Mucosa of gallbladder (tissue), 1 donor: Measurements from ENCODE around the gene PDLIM7. TPM values are rescaled to one million over a fixed set of nuclear protein-coding genes. Genes with fewer than 3 reads are reported as not detected.

ENCODE experiments used
- DNase-seq: peaks from one replicate; pipeline ENCODE4 v3.0.0-alpha.2; 2020; ENCODE audit warnings: low spot score
- total RNA-seq: library from RNA; stranded (reverse); gene quantifications from one replicate; pipeline ENCODE4 v1.2.1, GENCODE V29; 2021
- donor health status: DM: no; HTN: no; CAD: no.

Gene PDLIM7
- total RNA-seq, 1 donor from 2014 or later: 227 TPM

GRCh38 chr5:177524941-177525655, 27.7 kb upstream of the PDLIM7 start:
- DNase-seq: no peak

GRCh38 chr5:177524539-177524900, 27.1 kb upstream of the PDLIM7 start:
- no peak for DNase-seq

DNA sequence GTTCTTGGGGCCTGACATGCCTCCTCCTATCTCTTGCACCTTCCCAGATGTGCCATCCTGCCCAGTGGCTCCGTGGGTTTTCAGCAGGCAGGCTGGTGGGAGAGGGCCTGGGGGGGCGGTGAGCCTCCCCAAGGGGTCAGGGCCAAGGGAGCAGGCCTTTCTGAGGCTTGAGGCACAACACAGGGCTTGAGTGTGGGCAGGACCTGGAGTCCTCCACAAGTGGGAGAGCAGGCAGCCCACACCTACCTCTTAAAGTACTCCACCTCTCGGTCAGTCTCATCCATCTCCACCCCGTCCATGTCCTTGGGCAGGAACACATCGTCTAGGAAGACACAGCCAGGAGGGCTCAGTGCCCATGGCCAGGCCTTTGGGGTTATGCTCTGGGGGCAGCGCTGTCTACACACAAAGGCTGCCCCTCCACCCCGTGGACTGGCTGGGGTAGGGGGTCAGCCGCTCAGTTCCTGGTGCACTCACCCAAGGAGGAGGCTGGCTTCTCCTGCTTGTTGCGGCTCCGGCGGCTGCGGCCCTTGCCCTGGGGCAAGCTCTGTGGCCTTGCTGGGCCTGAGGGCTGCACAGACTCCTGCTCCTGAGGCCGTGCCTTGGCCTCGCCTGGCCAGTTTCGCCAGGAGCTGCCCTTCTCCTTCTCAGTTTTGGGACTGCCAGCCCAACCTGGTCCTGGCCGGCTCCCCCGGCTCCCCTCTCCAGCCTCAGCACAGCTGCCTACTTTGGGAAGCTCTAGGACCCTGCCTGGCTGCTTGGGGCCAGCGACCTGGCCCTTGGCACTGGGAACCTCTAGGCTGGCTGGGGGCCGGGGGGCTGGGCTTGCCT, 26.5 kb upstream of the PDLIM7 start:
- DNase-seq: no peak

DNA sequence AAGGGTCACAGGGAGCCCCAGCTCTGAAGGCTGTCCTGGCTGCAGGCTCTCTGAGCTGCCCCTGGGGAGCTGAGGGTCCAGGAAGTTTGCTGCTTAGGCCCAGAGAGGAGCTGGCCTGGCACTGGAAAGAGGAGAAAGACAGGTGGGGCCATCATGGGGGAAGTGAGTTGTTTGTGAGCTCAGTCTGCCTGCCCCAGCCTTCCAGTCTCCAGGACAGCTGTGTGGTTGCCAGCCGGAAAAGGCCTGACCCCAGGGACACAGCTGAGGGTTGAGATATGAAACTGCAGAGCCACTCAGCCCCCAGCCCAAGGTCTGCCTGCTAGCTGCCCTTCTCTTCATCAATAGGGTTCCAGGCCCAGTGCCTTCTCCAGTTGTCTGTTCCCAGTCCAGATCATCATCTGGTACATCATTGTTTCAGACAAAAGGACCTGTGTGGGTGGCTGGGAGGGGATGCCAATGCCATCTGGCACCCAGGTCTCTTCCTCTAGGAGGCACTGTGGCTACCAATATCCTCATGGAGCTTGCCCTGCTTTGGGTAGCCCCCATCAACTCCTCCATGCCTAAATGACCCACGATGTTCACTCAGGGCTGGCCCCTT, 23.6 kb upstream of the PDLIM7 start:
- DNase-seq: no peak

DNA sequence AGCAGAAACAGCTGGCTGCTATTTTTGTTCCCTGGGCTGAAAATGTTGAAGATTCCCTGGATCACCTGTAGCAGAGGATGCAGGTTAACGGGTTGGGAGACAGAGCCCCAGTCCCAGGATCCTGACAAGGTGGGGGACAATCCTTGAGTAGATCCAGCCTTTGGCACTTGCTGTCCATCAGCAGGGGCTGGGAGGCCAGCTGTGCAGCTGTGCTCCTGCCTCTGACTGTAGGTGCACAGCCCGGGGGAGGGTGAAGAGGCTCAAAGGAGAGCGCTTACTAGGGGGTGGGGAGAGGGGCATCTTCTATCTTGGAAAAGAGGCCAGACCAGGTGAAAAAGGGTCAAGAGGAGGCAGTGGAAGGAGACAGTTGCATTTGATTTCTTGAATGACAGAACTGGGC, 22.9 kb upstream of the PDLIM7 start:
- DNase-seq: no peak

DNA sequence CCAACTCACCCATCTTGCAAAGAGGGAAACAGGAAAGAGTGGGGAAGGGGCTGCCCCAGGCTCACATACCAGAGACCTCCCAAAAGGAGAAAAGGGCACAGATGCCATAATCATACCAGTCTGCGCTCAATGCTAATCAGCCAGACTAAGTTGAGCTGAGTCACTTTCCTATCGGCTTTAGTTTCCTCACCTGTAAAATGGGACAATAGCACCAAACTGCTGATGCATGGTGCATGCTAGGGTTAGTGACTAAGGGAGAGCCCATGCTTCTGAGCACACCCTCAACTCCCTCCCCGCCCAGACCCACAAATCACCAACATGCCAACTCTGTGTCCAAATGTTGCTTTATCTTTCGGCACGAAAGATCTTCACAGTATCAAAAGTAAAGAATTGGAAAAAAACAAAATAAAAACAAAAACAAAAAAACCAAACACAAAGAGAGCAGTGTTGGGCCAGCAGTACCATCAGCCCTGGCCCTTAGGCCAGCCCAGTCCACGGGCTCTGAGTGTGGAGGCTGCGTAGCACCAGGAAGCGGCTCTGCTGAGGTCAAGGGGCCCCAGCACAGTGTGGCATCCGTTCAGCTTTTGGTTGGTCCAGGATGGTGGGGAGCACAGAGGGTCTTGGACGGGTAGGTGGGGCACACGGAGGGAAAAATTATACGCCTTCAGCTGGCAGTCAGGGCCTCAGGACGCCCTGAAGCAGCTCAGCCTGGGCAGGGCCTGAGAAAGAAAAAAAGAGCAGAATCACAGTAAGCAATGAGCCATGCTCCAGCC, 22.2 kb upstream of the PDLIM7 start:
- no peak for DNase-seq

DNA sequence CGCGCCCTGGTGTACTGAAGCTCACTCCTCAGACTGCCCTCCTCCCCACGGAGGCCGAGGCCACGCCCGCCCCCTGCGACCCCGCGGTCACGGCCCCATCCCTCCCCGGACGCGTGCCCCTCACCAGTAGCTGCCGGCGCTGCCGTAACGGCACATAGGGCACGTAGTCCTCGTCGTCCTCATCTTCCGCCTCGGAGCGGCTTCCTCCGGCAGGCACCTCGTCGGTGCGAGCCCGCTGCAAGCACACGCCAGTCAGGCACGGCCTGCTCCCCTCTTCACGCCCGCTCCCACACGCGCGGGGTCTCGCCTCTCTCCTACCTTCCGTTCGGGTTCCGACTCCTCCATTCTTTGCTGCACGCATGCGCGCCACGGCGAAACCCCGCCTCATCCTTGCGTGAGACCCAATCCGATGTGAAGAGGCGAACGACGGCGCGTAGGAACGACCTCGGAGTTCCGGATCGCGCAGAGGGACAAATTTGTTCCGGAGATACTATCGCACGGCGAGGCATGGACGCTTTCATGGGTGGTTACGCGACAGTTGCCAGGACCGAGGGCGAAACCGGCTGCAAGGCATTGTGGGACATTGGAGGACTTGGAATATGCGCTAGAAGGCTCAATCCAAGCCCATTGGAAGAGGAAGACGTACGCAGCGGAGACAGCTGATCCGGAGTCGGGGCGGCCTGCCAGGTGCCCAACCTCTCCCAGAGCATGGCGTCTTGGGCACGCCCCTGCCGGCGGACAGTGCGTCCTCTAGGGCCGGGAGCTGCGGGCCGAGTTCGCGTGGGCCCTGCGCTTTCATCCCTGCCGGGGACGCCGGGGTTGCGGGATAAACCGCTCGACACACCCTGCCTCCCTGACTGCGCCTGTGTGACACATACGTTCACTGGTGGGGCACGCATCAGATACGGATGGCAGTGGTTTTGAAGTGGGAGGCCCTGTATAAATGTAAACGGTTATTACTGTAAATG, 19.5 kb upstream of the PDLIM7 start, which contains the start of gene DDX41:
Gene DDX41 (minus strand): TSS at position 361 of the 968 bp plus-strand sequence. CDS start 16 bp downstream, at position 345.
- peak; percentile 98 for DNase-seq

GRCh38 chr5:177515580-177515979, 18.2 kb upstream of the PDLIM7 start:
- DNase-seq: no peak

DNA sequence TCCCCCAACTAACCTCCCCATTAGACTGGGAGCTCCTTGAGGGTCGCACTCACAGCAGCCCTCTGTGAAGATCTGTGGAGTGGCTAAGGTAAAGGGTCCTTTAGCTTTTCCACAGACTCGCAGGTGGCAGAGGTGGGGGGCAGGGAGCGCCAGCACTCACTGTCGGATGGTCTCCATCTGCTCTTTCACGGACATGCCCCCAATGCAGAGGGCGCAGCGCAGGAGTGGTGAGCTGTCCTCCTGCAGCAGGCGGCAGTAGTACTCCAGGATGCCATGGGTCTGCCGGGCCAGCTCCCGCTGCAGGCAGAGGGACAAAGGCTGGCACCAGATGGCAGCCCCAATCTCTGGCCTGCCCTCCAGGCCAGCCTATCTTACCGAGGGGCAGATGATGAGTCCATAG, 17.1 kb upstream of the PDLIM7 start:
- no peak for DNase-seq

GRCh38 chr5:177513500-177513899, 16.1 kb upstream of the PDLIM7 start:
- no peak for DNase-seq

DNA sequence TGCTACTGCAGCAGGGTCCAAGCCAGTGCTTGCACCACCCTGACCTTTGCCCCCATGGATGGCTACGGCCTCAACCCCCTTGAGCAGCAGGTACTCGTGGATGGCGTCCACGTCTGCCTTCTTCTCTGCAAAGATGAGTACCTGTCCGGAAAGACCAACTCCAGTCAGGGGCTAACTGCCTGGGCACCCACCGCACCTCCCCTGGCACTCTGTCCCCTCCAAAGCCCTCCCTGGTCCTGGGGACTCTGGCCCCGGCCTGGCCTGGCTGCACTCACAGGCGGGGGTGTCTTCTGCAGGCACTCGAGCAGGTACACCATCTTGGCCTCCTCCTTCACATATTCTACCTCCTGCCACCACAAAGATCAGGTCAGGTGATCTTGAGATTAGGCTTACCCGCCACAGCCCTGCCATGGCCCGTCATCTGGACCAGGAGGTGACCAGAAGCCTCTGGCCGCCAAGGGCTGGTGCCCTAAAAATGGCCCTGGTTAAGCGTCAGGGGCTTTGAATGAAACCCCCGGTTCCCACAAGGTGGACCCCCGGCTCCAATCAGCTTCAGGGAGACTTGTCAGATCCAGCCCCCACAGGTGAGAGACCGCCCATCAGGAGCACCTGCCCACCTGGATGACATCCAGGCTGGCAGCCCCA, 15.5 kb upstream of the PDLIM7 start:
- DNase-seq: no peak

DNA sequence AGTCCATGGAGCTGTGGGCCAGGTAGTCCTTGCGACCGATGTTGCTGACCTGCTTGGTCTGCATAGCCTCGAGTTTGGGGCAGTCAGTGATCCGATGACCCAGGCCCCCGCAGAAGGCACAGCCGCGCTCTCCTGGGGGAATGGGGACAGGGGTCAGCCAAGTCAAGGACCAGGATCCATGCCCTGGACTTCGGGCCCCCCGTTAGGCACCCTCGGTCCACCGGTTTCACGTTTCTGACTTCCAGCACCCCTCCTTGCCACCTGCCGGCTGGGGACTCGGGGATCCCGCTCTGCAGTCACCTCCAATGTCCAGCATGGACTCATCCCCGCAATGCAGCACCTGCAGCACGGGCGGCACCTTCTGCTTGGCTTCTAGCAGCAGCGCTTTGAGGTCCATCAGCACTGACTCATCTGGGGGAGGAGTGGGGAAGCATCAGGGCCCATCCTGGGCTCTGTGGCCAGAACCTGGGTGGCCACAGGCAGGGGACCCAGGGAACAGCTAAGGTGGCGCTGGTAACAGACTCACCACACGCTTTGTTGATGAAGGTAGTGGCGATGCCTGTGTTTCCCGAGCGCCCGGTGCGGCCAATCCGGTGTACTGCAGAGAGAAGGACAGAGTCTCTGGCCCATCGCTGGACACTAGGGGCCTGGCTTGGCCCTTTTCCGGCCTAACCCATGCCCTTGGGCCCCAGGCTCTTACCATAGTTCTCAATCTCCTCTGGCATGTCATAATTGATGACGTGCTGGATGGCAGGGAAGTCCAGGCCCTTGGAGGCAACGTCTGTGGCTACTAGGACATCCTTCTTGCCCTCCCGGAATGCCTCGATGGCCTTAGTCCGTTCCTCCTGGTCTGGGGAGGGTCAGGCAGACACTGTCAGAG, 14.6 kb upstream of the PDLIM7 start:
- no peak for DNase-seq

DNA sequence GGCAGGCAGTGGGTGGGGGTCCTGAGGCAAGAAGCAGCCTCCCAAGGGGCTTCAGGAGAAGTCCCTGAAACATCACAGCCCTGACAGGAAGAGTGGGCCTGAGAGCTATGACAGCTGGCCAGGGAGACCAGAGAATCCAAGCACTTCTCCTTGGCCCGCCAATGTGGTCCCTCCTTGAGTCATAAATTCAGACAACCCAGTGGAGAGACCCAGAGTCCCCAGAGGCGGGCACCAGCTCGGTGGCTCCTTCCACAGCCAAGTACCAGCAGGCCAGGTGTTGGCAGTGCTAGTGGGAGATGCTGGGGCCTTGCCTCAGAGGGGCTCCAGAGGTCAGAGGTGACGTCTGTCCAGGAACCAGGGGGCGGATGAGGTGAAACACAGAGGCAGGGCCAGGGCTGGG, 13.8 kb upstream of the PDLIM7 start:
- no peak for DNase-seq

DNA sequence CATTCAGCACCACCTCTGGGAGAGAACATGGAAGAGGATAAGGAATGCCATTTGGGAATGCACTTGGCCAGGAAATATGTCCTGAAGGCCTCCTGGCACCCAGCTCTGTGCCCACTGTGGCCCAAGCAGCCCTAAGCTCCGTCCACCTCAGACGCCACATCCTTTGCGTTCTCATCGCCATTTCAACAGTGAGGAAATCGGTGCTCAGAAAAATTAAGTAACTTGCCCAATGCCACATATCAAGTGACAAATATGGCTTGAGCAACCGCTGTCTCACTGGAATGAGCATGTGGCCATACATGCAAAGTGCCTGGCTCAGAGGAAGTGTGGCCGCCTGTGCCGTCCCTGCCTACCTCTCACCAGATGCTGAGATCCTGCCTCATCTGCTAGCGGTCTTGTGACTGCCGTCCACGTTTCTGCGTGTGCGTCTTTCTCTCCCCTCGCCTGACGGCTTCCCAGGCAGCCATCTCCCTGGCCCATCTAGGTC, 13.2 kb upstream of the PDLIM7 start:
- no peak for DNase-seq

DNA sequence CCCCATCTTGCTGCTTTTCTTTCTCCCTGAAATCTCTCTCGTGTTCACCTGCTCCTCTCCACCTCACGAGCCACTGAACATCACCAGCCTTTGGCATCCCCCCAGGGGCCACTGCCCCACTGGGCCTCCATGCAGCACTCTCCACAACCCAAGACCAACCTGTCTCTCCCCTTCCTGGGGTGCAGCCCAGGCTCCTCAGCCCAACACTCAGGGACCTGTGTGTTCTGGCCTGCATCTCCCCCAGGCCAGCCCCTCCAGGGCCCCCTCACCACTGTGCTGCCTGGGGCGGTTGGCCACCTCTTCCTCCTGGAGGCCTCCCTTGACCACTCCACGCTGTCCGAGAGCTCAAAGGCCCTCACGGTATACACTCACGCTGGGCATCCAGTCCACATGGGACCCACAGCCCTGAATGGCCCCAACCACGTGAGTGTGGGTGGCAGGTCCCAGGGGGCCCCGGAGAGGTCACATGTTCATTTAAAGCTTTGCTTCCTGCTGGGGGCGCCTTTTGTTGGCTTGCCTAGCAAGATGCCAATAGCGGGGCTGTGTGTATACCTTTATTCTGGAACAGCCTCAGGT, 12.7 kb upstream of the PDLIM7 start:
- DNase-seq: no peak

DNA sequence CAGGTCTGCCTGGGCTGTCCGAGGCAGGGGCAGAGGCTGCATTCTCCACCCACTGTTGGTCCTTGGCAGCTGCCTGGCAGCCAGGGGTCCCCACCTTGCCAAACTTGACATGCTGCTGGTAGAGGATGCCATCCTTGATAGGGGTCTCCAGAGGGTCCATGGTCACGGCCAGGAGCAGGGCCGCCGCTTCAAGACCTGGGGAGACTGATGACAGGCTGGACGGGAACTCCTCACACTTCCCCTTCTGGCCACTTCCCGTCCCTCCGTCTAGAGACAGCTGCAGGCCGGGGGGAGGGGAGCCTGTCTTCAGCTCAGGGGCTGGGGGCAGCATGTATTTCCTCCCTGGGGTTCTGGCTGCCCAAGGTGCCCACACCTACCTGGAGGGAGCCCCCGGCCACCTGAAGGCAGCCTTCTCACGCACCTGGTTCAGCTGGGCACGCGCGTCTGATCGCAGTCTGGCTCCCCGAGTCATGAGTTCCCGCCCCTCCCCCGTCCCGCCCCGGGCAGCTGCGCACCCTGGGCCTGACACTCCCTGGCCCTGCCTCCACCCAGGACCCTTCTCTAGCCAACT, 12.1 kb upstream of the PDLIM7 start, which contains the start of gene DOK3:
Gene DOK3 (minus strand): TSS at position 446 of the 571 bp plus-strand sequence. CDS start 286 bp downstream, at position 160.
- no peak for DNase-seq

GRCh38 chr5:177508837-177509236, 11.4 kb upstream of the PDLIM7 start:
- DNase-seq: no peak

GRCh38 chr5:177508221-177508611, 10.8 kb upstream of the PDLIM7 start:
- no peak for DNase-seq
